Tibial nerve (tissue), 4 donors: Measurements from ENCODE around the gene PRB3.

Source experiments
- CTCF ChIP-seq, 5 experiments: fragments of 200-600 bp in 3 of 5; fragments of 450-650 bp in 2 of 5; sonication (generic) in 3 of 5; IDR thresholded peaks; one replicate each; pipeline ENCODE4 v1.5.1; 2016 to 2019; ENCODE audit warnings: antibody characterized with exemption in 5 of 5, mild to moderate bottlenecking in 3 of 5, moderate library complexity in 2 of 5
- EP300 ChIP-seq, 2 donors: sonication (generic); formaldehyde crosslinking; IDR thresholded peaks; one replicate each; pipeline ENCODE4 v1.6.1; 2017; ENCODE audit warnings: antibody characterized with exemption in 2 of 2, mild to moderate bottlenecking in 1 of 2
- POLR2A ChIP-seq, 2 donors: fragments of 450-650 bp; IDR thresholded peaks; one replicate each; pipeline ENCODE4 v1.6.1; 2017; ENCODE audit warnings: antibody characterized with exemption in 2 of 2, mild to moderate bottlenecking in 2 of 2, moderate library complexity in 2 of 2

GRCh38 chr12:11228296-11228879, 41.1 kb downstream of the PRB3 start:
- TF ChIP-seq POLR2A (IDR thresholded peaks at IDR 0.05), result no peak
- peak in 1 of 5 experiments; percentile 13 for TF ChIP-seq CTCF (IDR thresholded peaks at IDR 0.05)
- TF ChIP-seq EP300 (IDR thresholded peaks at IDR 0.05), result no peak
